Activated naive CD4-positive, alpha-beta T cell treated with anti-CD3 and anti-CD28 coated beads, Interleukin-2, amount 10 ng/mL, durations not matched to agents 7 days and 5 days (primary cell): Measurements from ENCODE around the gene KANSL1.
A peak's percentile ranks its signal among the peaks of the same experiment; 100 is the strongest.
"Not testable (repeated sequence)": the region's sequence is repeated elsewhere in the genome, so short reads cannot be mapped to it uniquely, and the experiment has no call there.

Experiments used
- CTCF ChIA-PET: fragments of 350-600 bp; sonication (Branson Sonifier 250); formaldehyde crosslinking; loops from one replicate; lab custom pipeline; 2021; ENCODE audit warnings: antibody characterized with exemption; lab: Charles Lee
- DNase-seq: peaks from one replicate; pipeline ENCODE4 v3.0.0-alpha.2; 2020
- H3K27ac Mint-ChIP-seq: one replicate; pipeline ENCODE4 v1.8.0; 2021; ENCODE audit warnings: mild to moderate bottlenecking, moderate library complexity, mixed read lengths
- H3K27me3 Mint-ChIP-seq: one replicate; pipeline ENCODE4 v1.8.0; 2021; ENCODE audit warnings: mild to moderate bottlenecking, mixed read lengths
- H3K36me3 Mint-ChIP-seq: one replicate; pipeline ENCODE4 v1.8.0; 2021; ENCODE audit warnings: mixed read lengths
- H3K4me1 Mint-ChIP-seq: one replicate; pipeline ENCODE4 v1.8.0; 2021; ENCODE audit warnings: mixed read lengths
- H3K4me3 Mint-ChIP-seq: one replicate; pipeline ENCODE4 v1.8.0; 2021; ENCODE audit warnings: mild to moderate bottlenecking, moderate library complexity, mixed read lengths
- H3K9me3 Mint-ChIP-seq: one replicate; pipeline ENCODE4 v1.8.0; 2021; ENCODE audit warnings: mixed read lengths

Gene KANSL1

DNA sequence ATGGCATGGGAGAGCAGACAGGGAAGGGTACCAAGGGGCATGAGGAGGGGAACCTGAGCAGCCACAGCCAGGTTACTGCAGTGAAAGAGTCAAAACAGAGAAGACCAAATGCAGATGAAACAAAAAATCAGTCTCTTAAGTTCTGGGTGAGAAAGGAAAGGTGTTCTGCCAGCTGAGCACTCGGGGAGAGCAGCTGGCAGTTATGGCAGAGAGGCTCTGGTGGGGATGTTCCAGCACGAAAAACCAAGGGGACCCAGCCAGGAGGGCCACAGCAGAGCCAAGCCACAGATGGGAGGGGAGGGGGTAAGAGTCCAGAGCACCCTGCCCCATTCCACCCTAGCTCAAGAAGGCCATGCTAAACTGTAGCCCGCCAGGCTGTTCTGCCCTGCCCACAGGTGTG is 162.5 kb downstream of the KANSL1 start:
- Mint-ChIP-seq H3K4me1 (peaks cover 9% of the 10 kb centered on the region), H3K9me3 (no peaks in the 10 kb centered on the region)
- CTCF ChIA-PET: no interaction called here

DNA sequence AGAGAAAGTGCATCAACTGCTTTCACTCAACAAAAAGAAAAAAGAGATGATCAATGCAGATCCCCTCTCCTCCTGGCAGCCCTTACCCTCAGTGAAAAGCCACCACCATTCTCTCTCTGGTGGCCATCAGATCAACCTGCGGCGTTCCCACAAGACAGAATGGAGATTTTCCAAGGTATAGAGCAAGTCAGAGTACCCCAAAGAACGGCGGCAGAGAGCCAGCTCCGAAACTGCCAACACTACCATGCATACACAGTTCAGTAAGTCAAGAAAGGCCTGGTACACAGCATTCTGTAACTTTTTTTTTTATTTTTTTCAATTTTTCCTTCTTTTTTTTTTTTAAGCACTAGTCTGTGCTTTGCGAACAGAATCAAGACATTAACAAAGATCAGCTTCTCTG is 163.6 kb downstream of the KANSL1 start:
- Mint-ChIP-seq H3K4me3 (no peak overlapping the region), H3K27me3 (no peaks in the 10 kb centered on the region), H3K9me3 (no peaks in the 10 kb centered on the region), H3K4me1 (peaks cover 6% of the 10 kb centered on the region), H3K36me3 (peaks cover 58% of the 10 kb centered on the region), H3K27ac (no peak overlapping the region)
- no peak for DNase-seq
- CTCF ChIA-PET: interaction anchor here (0.5 to 0.6 kb wide), 2 partner anchors 115 to 588 kb away, joined by 3 read pairs; no protein-coding TSS in a partner anchor

More for the DNA sequence above, 162.5 kb downstream of the KANSL1 start:
- Mint-ChIP-seq H3K36me3 (peaks cover 67% of the 10 kb centered on the region), H3K4me3 (no peak overlapping the region), H3K27ac (peak overlapping the region; percentile 64), H3K27me3 (no peaks in the 10 kb centered on the region)
- DNase-seq: no peak

DNA sequence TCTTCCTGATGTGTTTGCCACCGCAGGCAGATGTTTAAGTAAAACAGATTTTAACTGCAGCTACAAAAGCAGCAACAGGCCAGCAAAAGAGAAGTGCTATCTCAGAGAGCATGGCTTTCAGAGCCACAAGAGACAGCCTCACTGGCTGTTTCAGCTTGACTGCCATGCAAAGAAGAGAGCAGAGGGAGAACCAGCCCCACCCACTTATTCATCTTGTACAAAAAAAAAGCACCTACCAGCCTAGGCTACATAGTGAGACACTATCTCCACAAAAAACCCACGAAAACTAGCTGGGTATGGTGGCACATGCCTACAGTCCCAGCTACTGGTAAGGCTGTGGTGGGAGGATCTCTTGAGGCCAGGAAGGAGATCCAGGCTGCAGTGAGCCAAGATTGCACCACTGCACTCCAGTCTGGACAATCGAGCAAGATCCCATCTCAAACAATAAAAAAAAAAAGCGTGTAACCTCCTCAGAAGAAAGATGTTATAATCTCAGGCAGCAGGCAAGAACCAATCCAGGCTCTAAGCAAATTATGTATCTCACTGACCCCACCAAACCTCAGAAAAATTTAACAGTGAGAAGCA is 164.2 kb downstream of the KANSL1 start:
- Mint-ChIP-seq H3K4me1 (peaks cover 6% of the 10 kb centered on the region), H3K4me3 (no peak overlapping the region), H3K27ac (peak overlapping the region; percentile 49), H3K36me3 (peaks cover 53% of the 10 kb centered on the region), H3K9me3 (no peaks in the 10 kb centered on the region), H3K27me3 (no peaks in the 10 kb centered on the region)
- DNase-seq: no peak
- CTCF ChIA-PET: interaction anchor here (0.5 kb wide), 1 partner anchor 116 kb away, joined by 3 read pairs; no protein-coding TSS in a partner anchor

DNA sequence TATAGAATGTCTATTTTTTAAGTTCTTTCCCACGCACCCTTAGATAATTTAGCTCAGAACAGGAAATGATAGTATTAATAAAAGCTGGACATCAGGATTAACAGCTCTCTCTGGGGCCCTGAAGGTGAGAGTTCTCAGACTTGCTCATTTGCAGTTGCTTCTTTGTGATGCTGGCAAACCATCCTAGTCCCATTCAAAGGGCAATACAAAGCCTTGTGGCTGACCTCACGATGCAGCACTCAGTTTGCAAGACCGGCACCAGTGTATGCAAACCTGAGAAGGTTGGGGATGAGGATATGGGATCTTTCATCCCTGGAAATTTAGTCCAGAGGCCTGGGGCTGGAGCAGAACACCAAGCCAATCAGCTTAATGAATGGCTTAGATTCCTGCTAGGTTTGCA is 164.9 kb downstream of the KANSL1 start:
- H3K9me3 Mint-ChIP-seq: no peaks in the 10 kb centered on the region
- DNase-seq: no peak
- peaks cover 6% of the 10 kb centered on the region for H3K4me1 Mint-ChIP-seq
- H3K27ac Mint-ChIP-seq: no peak overlapping the region
- CTCF ChIA-PET: interaction anchor here (2.0 kb wide), 1 partner anchor 16 kb away, joined by 4 read pairs; no protein-coding TSS in a partner anchor
- no peaks in the 10 kb centered on the region for H3K27me3 Mint-ChIP-seq
- no peak overlapping the region for H3K4me3 Mint-ChIP-seq
- peaks cover 49% of the 10 kb centered on the region for H3K36me3 Mint-ChIP-seq

DNA sequence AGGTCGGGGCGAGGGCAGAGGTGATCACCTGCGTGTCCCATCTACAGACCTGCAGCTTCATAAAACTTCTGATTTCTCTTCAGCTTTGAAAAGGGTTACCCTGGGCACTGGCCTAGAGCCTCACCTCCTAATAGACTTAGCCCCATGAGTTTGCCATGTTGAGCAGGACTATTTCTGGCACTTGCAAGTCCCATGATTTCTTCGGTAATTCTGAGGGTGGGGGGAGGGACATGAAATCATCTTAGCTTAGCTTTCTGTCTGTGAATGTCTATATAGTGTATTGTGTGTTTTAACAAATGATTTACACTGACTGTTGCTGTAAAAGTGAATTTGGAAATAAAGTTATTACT is 165.3 kb downstream of the KANSL1 start:
- Mint-ChIP-seq H3K4me3 (no peak overlapping the region), H3K4me1 (peaks cover 6% of the 10 kb centered on the region), H3K27me3 (no peaks in the 10 kb centered on the region), H3K27ac (no peak overlapping the region), H3K36me3 (peaks cover 44% of the 10 kb centered on the region), H3K9me3 (no peaks in the 10 kb centered on the region)
- CTCF ChIA-PET: interaction anchor here (2.0 kb wide), 1 partner anchor 16 kb away, joined by 4 read pairs; no protein-coding TSS in a partner anchor
- no peak for DNase-seq

DNA sequence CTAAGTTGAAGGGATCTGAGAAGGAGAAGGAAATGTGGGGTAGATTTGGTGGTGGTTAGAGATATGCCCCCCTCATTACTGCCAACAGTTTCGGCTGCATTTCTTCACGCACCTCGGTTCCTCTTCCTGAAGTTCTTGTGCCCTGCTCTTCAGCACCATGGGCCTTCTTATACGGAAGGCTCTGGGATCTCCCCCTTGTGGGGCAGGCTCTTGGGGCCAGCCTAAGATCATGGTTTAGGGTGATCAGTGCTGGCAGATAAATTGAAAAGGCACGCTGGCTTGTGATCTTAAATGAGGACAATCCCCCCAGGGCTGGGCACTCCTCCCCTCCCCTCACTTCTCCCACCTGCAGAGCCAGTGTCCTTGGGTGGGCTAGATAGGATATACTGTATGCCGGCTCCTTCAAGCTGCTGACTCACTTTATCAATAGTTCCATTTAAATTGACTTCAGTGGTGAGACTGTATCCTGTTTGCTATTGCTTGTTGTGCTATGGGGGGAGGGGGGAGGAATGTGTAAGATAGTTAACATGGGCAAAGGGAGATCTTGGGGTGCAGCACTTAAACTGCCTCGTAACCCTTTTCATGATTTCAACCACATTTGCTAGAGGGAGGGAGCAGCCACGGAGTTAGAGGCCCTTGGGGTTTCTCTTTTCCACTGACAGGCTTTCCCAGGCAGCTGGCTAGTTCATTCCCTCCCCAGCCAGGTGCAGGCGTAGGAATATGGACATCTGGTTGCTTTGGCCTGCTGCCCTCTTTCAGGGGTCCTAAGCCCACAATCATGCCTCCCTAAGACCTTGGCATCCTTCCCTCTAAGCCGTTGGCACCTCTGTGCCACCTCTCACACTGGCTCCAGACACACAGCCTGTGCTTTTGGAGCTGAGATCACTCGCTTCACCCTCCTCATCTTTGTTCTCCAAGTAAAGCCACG is 165.9 kb downstream of the KANSL1 start:
- Mint-ChIP-seq H3K9me3 (no peaks in the 10 kb centered on the region), H3K36me3 (peaks cover 38% of the 10 kb centered on the region), H3K27ac (peak overlapping the region; percentile 78), H3K27me3 (no peaks in the 10 kb centered on the region), H3K4me3 (no peak overlapping the region), H3K4me1 (peaks cover 6% of the 10 kb centered on the region)
- no peak for DNase-seq
- CTCF ChIA-PET: interaction anchor here (2.0 kb wide), 1 partner anchor 17 kb away, joined by 4 read pairs; no protein-coding TSS in a partner anchor

DNA sequence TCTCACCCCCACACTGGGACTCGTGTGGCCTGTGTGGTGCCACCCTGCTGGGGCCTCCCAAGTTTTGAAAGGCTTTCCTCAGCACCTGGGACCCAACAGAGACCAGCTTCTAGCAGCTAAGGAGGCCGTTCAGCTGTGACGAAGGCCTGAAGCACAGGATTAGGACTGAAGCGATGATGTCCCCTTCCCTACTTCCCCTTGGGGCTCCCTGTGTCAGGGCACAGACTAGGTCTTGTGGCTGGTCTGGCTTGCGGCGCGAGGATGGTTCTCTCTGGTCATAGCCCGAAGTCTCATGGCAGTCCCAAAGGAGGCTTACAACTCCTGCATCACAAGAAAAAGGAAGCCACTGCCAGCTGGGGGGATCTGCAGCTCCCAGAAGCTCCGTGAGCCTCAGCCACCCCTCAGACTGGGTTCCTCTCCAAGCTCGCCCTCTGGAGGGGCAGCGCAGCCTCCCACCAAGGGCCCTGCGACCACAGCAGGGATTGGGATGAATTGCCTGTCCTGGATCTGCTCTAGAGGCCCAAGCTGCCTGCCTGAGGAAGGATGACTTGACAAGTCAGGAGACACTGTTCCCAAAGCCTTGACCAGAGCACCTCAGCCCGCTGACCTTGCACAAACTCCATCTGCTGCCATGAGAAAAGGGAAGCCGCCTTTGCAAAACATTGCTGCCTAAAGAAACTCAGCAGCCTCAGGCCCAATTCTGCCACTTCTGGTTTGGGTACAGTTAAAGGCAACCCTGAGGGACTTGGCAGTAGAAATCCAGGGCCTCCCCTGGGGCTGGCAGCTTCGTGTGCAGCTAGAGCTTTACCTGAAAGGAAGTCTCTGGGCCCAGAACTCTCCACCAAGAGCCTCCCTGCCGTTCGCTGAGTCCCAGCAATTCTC is 166.8 kb downstream of the KANSL1 start:
- Mint-ChIP-seq H3K4me1 (peaks cover 6% of the 10 kb centered on the region), H3K36me3 (peaks cover 30% of the 10 kb centered on the region), H3K27me3 (no peaks in the 10 kb centered on the region), H3K27ac (no peak overlapping the region), H3K4me3 (no peak overlapping the region), H3K9me3 (no peaks in the 10 kb centered on the region)
- CTCF ChIA-PET: interaction anchor here (2.0 kb wide), 1 partner anchor 18 kb away, joined by 4 read pairs; no protein-coding TSS in a partner anchor
- DNase-seq: no peak

DNA sequence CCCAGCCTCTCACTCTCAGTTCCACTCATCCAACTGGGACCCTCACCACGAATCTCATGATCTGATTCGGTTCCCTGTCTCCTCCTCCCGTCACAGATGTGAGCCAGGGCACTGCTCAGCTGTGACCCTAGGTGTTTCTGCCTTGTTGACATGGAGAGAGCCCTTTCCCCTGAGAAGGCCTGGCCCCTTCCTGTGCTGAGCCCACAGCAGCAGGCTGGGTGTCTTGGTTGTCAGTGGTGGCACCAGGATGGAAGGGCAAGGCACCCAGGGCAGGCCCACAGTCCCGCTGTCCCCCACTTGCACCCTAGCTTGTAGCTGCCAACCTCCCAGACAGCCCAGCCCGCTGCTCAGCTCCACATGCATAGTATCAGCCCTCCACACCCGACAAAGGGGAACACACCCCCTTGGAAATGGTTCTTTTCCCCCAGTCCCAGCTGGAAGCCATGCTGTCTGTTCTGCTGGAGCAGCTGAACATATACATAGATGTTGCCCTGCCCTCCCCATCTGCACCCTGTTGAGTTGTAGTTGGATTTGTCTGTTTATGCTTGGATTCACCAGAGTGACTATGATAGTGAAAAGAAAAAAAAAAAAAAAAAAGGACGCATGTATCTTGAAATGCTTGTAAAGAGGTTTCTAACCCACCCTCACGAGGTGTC is 167.6 kb downstream of the KANSL1 start:
- Mint-ChIP-seq H3K27me3 (no peaks in the 10 kb centered on the region), H3K27ac (no peak overlapping the region), H3K4me1 (peaks cover 12% of the 10 kb centered on the region), H3K36me3 (peaks cover 22% of the 10 kb centered on the region), H3K4me3 (no peak overlapping the region), H3K9me3 (no peaks in the 10 kb centered on the region)
- no peak for DNase-seq
- CTCF ChIA-PET: no interaction called here

DNA sequence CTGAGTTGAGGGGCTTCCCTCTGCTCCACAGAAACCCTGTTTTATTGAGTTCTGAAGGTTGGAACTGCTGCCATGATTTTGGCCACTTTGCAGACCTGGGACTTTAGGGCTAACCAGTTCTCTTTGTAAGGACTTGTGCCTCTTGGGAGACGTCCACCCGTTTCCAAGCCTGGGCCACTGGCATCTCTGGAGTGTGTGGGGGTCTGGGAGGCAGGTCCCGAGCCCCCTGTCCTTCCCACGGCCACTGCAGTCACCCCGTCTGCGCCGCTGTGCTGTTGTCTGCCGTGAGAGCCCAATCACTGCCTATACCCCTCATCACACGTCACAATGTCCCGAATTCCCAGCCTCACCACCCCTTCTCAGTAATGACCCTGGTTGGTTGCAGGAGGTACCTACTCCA is 168.2 kb downstream of the KANSL1 start:
- Mint-ChIP-seq H3K4me1 (peaks cover 18% of the 10 kb centered on the region), H3K4me3 (no peak overlapping the region), H3K36me3 (peaks cover 16% of the 10 kb centered on the region), H3K27me3 (no peaks in the 10 kb centered on the region), H3K9me3 (no peaks in the 10 kb centered on the region), H3K27ac (no peak overlapping the region)
- no peak for DNase-seq
- CTCF ChIA-PET: no interaction called here

DNA sequence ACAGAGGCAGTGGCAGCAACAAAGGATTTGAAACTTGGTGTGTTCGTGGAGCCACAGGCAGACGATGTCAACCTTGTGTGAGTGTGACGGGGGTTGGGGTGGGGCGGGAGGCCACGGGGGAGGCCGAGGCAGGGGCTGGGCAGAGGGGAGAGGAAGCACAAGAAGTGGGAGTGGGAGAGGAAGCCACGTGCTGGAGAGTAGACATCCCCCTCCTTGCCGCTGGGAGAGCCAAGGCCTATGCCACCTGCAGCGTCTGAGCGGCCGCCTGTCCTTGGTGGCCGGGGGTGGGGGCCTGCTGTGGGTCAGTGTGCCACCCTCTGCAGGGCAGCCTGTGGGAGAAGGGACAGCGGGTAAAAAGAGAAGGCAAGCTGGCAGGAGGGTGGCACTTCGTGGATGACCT is 168.6 kb downstream of the KANSL1 start:
- DNase-seq: no peak
- peaks cover 16% of the 10 kb centered on the region for H3K36me3 Mint-ChIP-seq
- peaks cover 22% of the 10 kb centered on the region for H3K4me1 Mint-ChIP-seq
- no peak overlapping the region for H3K4me3 Mint-ChIP-seq
- no peak overlapping the region for H3K27ac Mint-ChIP-seq
- H3K9me3 Mint-ChIP-seq: no peaks in the 10 kb centered on the region
- H3K27me3 Mint-ChIP-seq: no peaks in the 10 kb centered on the region
- CTCF ChIA-PET: no interaction called here

DNA sequence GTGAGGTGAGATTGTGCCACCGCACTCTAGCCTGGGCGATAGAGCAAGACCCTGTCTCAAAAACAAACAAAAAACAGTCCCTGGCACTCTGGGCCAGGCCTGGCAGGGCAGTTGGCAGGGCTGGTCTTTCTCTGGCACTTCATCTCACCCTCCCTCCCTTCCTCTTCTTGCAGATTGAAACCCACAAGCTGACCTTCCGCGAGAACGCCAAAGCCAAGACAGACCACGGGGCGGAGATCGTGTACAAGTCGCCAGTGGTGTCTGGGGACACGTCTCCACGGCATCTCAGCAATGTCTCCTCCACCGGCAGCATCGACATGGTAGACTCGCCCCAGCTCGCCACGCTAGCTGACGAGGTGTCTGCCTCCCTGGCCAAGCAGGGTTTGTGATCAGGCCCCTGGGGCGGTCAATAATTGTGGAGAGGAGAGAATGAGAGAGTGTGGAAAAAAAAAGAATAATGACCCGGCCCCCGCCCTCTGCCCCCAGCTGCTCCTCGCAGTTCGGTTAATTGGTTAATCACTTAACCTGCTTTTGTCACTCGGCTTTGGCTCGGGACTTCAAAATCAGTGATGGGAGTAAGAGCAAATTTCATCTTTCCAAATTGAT is 169.3 kb downstream of the KANSL1 start:
- Mint-ChIP-seq H3K27ac (peak overlapping the region; percentile 43), H3K27me3 (no peaks in the 10 kb centered on the region), H3K9me3 (peaks cover 3% of the 10 kb centered on the region), H3K4me1 (peaks cover 24% of the 10 kb centered on the region), H3K36me3 (peaks cover 11% of the 10 kb centered on the region), H3K4me3 (no peak overlapping the region)
- CTCF ChIA-PET: no interaction called here
- DNase-seq: no peak

DNA sequence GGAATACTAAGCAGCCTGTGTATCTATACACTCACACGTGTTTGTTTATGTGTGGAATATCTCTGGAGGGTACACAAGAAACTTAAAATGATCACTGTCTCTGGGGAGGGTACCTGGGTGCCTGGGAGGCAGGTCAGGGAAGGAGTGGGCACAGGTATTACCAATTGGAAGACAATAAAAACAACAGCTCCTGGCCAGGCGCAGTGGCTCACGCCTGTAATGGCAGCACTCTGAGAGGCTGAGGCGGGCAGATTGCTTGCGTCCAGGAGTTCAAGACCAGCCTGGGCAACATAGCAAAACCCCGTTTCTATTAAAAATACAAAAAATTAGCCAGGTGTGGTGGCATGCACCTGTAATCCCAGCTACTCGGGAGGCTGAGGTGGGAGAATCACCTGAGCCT is 169.9 kb downstream of the KANSL1 start:
- DNase-seq, CTCF ChIA-PET, H3K27ac Mint-ChIP-seq, H3K4me3 Mint-ChIP-seq, H3K27me3 Mint-ChIP-seq, H3K9me3 Mint-ChIP-seq: not testable (repeated sequence)
- Mint-ChIP-seq H3K4me1 (peaks cover 24% of the 10 kb centered on the region), H3K36me3 (peaks cover 11% of the 10 kb centered on the region)

DNA sequence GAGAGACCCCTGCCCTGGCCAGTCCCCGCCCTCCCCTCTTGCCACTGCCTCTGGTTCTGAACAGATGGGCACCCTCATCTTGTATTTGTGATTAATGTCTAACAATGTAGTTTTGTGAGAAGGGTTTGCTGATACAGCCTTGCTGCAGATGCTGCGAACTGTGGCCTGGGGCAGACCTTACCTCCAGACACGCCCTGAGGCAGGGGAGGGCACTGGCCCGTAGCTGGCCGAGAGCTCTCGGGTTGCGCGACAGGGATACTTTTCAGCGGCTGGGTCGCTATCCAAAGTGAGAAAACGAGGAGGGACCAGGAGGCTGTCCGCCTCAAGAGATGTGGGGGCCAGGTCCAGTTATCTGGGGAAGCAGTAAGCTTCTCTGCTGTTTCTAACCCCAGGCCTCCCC is 172.2 kb downstream of the KANSL1 start:
- Mint-ChIP-seq H3K36me3 (peaks cover 1% of the 10 kb centered on the region), H3K4me3 (no peak overlapping the region), H3K27ac (peak overlapping the region; percentile 12), H3K27me3 (no peaks in the 10 kb centered on the region), H3K4me1 (peaks cover 21% of the 10 kb centered on the region), H3K9me3 (peaks cover 3% of the 10 kb centered on the region)
- no peak for DNase-seq
- CTCF ChIA-PET: no interaction called here
